Subcutaneous adipose tissue (tissue), 4 donors: Measurements from ENCODE around the gene IL1RAPL1. TPM values are rescaled to one million over a fixed set of nuclear protein-coding genes. Genes with fewer than 3 reads are reported as not detected.

Experiments
- total RNA-seq, 4 donors: library from RNA; depleted of rRNA; stranded (reverse); fragments of >200 nt; gene quantifications; one replicate each; pipeline ENCODE4 v1.1.0, GENCODE V29; 2016
- TF ChIP-seq, protein P1 (sequence below): fragments of 450-650 bp; IDR thresholded peaks from one replicate; pipeline ENCODE4 v1.5.1; 2016; ENCODE audit warnings: low read depth, mild to moderate bottlenecking, control low read depth, antibody characterized with exemption, moderate library complexity

Gene IL1RAPL1
- total RNA-seq, 4 donors from 2014 or later, result 0.66 TPM; not detected in 3

DNA sequence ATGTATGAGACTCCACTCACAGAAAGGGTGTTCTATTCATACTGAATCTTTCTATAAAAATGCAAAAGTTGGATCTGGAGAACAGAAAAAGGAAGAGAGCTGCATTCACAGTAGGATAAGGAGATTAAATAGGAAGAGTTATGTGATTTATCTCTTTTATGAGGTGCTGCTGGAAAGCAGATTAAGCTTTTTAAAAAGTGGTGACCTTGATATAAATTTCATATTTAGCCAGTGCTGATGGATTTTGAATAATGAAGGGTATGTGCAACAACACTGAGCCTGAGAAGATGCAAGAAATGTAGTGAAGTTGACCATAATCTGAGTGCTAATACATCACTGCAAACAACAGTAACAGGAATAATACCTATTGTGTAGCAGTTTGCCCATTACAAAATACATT lies 795.6 kb downstream of the IL1RAPL1 start:
- TF ChIP-seq, protein P1, sequence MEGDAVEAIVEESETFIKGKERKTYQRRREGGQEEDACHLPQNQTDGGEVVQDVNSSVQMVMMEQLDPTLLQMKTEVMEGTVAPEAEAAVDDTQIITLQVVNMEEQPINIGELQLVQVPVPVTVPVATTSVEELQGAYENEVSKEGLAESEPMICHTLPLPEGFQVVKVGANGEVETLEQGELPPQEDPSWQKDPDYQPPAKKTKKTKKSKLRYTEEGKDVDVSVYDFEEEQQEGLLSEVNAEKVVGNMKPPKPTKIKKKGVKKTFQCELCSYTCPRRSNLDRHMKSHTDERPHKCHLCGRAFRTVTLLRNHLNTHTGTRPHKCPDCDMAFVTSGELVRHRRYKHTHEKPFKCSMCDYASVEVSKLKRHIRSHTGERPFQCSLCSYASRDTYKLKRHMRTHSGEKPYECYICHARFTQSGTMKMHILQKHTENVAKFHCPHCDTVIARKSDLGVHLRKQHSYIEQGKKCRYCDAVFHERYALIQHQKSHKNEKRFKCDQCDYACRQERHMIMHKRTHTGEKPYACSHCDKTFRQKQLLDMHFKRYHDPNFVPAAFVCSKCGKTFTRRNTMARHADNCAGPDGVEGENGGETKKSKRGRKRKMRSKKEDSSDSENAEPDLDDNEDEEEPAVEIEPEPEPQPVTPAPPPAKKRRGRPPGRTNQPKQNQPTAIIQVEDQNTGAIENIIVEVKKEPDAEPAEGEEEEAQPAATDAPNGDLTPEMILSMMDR, result no peak

DNA sequence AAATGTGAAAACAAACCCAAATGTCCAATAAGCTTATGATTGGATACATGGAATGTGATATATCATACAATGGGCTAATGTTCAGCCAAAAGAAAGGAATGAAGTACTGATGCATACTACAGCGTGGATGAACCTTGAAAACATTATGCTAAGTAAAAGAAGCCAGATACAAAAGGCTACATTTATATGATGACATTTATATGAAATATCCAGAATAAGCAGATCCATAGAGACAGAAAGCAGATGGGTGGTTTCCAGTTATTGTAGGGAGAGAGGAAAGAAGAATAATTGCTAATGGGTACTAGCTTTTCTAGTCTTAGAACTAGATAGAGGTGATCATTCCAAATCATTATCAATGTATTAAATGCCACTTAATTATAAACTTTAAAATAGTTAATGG lies 801.3 kb downstream of the IL1RAPL1 start:
- TF ChIP-seq, protein P1, result no peak

DNA sequence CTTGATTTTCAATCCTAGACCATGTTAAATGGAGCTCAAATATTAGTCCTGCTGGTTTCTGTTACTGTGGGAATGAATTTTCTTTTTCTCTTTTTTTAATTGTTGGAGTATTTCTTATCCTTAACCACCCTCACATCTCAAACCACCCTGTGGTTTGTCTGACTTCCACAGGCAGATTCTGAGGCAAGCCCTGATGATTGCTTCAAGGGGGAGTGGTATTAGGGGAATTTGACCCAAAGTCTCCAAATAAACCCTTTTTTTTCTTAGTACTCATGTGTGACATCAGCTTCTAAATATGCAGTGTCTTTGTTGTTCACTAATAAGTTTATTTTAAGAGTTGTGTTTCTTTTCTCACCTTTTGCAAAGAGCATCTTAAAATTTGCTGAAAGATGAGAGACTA lies 810.3 kb downstream of the IL1RAPL1 start:
- TF ChIP-seq, protein P1, result no peak

DNA sequence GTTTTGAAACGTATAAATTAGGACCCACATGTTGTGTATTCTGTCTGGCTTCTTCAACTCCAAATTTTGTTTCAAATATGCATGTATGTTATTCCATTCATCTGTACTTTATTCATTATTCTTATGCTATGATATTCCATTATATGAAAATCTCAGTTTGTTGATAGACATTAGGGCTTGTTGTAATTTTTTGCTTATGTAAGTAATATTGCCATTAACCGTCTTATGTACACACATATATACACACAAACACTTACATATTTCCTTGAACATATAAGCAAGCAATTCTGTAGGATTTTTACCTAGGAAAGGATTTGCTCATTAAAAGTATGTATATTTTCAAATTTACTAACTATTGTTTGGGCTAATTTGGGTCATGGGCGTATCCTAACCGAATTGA lies 820.1 kb downstream of the IL1RAPL1 start:
- TF ChIP-seq, protein P1, result no peak

DNA sequence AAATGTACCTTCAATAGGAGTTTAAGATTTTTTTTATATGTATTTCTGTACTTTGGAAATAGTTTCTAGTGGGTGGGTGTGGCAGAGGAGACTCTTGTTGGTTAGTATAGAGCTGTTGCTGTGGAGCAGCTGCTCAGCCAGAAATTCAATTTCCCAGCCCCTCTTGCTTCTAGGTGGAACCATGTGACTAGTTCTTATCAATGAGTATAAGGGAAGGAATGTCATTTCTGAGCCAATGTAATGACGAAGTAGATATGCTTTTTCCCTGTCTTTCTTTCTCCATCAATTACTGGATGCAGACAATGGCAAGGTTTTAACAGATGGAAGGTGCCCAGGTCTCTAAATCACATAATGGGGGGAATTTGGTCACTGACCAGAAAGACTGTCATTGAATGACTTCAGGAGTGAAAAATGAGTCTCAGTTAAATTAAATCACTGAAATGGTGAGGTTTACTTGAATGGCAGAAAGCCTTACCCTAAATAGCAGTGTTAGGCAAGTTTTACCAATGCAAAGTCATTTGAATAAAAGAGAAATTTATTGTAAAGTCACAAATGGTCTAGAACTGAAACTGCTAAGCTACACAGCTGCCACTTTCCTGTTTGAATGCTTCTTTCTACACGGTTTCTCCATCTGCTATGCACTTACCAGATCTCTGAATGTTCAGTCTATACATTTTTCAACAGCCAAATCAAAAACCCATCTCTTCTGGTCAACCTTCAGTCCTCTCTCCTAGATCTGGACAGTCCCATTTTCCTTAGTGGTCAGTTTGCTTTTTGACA lies 832.7 kb downstream of the IL1RAPL1 start:
- TF ChIP-seq, protein P1, result no peak

DNA sequence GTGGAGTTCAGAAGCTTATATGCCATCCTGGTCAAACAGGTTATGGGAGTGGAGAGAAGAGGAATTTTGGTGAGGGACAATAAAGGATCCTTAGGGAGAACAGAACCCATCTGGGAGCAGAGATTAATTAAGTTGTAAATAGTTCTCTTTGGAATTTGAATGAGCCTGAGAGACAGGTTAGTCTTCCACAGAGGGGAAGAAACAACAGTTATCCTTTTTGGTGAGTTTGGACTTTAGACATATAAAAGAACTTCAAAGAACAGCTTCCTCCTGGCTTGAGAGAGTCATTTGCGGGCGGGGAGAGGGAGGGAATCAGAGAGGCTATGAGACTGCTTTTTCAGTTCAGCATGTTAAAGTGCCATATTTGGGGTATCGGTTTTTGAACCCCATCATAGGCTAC lies 834.8 kb downstream of the IL1RAPL1 start:
- TF ChIP-seq, protein P1, result no peak

DNA sequence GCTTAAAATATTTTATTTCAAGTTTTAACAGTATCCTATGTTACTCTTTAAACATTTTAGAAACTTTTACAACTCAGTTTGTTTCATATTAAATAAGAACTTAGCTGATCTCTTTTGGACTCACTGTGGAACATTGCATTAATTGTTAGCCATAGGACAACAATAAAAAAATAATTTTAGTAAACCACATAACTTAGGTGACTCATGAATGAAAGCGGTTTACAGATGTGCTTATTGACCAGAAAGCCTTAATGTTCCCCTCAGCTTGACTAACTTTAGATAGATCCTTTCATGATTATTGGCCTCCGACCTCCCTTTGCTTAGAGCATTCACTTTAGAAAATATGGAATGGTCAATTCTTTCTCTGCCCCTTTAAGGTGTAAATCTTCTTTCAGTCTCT lies 844.6 kb downstream of the IL1RAPL1 start:
- TF ChIP-seq, protein P1, result no peak
